IPS-20b (cell line): ENCODE measurements around the gene KIF25.

Source experiments
- H3K27ac ChIP-seq: one replicate; pipeline ENCODE4 v1.5.1; 2013; ENCODE audit warnings: low read length
- H3K27me3 ChIP-seq: 2 replicates; pipeline ENCODE4 v1.6.1; 2013; ENCODE audit warnings: mild to moderate bottlenecking, low read length, inconsistent platforms; ENCODE audit not compliant: insufficient read depth
- H3K36me3 ChIP-seq: 2 replicates; pipeline ENCODE4 v1.6.1; 2013; ENCODE audit warnings: low read depth, mild to moderate bottlenecking, inconsistent platforms, low read length, moderate library complexity; ENCODE audit not compliant: insufficient read depth
- H3K4me1 ChIP-seq: 2 replicates; pipeline ENCODE4 v1.6.1; 2013; ENCODE audit warnings: mild to moderate bottlenecking, control low read depth, inconsistent platforms, low read length, moderate library complexity; ENCODE audit not compliant: insufficient read depth
- H3K4me3 ChIP-seq: 2 replicates; pipeline ENCODE4 v1.5.1; 2013; ENCODE audit warnings: mild to moderate bottlenecking, low read length, inconsistent platforms
- H3K9ac ChIP-seq: 2 replicates; pipeline ENCODE4 v1.6.1; 2013; ENCODE audit warnings: low read depth, mild to moderate bottlenecking, inconsistent platforms, low read length, moderate library complexity
- H3K9me3 ChIP-seq: 2 replicates; pipeline ENCODE4 v1.6.1; 2013; ENCODE audit warnings: mild to moderate bottlenecking, low read depth, low read length, inconsistent platforms; ENCODE audit not compliant: insufficient read depth

KIF25 gene

DNA sequence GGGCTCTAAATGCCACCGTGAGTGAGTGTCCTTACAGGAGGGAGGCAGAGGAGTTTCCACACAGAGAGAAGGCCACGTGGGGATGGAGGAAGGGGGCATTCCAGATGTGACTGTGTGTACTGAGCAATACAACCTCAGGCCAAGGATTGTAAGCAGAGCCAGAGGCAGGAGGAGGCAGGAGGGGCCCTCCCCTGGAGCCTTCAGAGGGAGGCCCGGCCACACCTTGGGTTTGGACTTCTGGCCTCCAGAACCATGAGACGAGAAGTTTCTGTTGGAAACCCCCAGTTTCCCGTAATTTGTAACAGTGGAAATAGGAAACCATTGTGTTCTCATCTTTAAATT is 9.3 kb upstream of the KIF25 start:
- Histone ChIP-seq H3K9ac (no peak overlapping the region), H3K36me3 (no peaks in the 10 kb centered on the region)

DNA sequence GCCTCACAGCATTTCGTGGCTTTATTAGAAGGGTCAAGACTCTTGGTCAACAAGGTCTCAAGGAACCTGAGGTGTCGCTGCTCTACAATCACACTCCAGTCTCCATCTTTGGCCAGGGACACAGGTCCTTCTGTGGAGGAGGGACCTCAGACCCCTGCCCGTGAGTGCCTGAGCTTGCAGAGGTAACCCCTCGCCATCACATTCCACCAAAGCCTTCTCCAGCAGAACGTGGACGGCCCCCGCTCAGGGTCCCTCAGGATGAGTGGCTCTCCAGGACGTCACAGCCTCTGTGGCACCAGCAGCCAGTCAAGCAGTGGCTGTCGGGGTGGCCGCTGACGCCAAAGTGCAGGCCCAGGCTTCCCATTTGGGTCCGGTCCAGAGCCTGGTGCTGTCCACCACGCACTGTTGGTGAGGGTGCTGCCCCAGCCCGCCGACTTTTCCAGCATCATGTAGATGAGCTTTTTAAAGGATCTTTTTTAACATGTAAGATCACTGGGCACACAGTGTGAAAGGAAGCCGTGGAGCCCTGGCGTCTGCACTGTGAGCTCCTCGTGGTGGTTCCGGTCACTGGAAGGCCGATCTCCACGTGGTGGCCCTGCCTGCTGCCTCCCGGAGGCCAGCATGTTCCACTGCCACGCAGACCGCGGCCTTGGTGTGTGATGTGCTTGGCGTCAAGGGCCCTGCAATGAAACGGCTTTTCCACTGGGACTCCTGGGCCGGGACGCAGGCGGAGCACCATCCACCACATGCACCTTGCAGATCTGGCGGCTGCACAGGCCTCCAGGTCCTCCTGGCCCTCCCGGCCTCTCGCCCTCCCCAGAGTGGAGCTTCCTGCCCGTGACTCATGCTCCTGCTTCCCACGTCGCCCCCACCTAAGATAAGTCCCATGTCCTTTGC is 8.3 kb upstream of the KIF25 start:
- Histone ChIP-seq H3K36me3 (no peaks in the 10 kb centered on the region), H3K9ac (no peak overlapping the region), H3K27me3 (no peaks in the 10 kb centered on the region), H3K27ac (no peak overlapping the region), H3K9me3 (peaks cover under 1% of the 10 kb centered on the region; the same call in 1 of the 2 replicates), H3K4me1 (no peaks in the 10 kb centered on the region), H3K4me3 (no peak overlapping the region)

More for the DNA sequence above, 9.3 kb upstream of the KIF25 start:
- H3K4me1 ChIP-seq, result no peaks in the 10 kb centered on the region
- no peak overlapping the region for H3K4me3 ChIP-seq
- H3K9me3 ChIP-seq, result peaks cover 7% of the 10 kb centered on the region; the same call in 1 of the 2 replicates
- H3K27ac ChIP-seq, result no peak overlapping the region
- H3K27me3 ChIP-seq, result no peaks in the 10 kb centered on the region

DNA sequence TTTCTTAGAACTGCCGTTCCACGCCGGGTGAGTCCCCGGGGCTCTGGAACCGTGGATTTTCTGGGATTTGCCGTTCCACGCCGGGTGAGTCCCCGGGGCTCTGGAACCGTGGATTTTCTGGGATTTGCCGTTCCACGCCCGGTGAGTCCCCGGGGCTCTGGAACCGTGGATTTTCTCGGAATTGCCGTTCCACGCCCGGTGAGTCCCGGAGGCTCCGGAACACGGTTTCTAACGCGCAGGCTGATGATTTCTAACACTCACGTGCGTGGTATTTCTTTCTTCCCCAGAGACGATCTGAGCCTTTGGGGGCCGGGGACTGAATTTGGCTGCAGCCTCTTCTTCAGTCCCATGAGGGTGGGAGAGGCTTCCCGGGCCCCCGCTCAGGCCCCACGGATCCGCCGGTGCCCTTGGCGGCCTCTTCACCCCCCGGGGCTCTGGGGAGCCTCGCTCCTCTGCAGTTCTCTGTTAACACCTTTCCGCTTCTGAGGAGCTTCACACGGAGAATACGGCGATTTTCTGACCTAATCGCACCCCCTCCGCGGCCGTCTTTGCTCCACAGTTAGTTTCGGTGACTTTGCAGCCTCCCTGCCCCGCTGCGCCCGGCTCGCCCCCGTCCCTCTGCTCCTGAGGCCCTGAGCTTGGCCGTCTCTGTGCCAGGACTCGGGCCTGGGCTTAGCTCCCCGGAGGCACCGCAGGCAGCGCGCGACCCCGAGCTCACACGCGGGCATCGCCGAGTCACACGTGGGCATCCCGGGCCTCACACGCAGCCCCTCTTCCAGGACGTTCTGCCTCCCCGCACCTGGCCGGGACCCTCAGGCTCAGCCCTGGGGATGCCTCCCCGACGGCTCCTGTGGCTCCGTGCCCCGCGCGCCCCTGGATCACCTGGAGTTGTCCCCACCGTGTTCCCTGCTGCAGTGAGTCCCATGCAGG is 7.2 kb upstream of the KIF25 start:
- Histone ChIP-seq H3K9ac (no peak overlapping the region), H3K9me3 (no peaks in the 10 kb centered on the region; the same call in 1 of the 2 replicates), H3K36me3 (no peaks in the 10 kb centered on the region)

DNA sequence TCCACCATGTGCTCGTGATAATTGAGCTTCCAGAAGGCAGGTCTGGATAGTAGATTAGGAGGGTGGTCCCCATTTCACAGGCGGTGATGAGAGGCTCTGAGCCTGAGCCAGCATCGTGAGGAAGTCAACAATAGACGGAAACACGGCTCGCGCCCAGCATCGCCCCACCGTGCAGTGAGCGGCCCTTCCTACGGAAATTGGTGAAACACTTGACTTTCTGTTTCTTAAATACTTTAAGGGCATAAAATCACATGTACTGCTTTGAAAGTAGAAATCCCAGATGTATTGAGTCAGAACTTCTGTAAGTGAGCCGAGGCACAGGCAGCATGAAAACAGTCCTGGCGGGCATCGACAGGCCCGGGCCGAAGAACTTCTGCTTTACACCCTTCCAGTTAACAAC is 4.3 kb upstream of the KIF25 start:
- H3K4me3 ChIP-seq, result no peak overlapping the region
- no peaks in the 10 kb centered on the region for H3K27me3 ChIP-seq
- H3K27ac ChIP-seq, result no peak overlapping the region
- no peak overlapping the region for H3K9ac ChIP-seq
- no peaks in the 10 kb centered on the region for H3K4me1 ChIP-seq
- H3K36me3 ChIP-seq, result no peaks in the 10 kb centered on the region
- H3K9me3 ChIP-seq, result no peaks in the 10 kb centered on the region

More for the DNA sequence above, 7.2 kb upstream of the KIF25 start:
- no peak overlapping the region for H3K27ac ChIP-seq
- no peaks in the 10 kb centered on the region for H3K27me3 ChIP-seq
- H3K4me1 ChIP-seq, result no peaks in the 10 kb centered on the region
- no peak overlapping the region for H3K4me3 ChIP-seq

DNA sequence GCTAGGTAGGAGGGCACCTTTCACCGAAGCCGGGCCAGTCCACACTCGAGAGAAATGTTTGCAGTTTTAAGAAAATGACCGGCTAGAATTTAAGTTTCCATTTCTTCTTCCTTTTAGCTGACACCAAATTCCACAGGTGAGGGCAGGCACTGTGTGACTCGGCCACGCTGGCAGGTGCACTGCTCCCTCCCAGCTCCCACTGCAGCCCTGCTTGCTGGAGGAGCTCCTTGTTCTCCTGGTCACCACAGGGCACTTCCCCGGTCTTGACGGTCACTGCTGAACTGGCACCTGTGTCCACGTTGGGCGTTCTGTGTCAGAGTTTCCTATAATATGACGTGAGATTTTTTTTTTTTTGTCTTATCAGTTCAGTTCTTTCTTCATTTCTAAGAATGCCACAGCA is 3.6 kb upstream of the KIF25 start:
- Histone ChIP-seq H3K27me3 (no peaks in the 10 kb centered on the region), H3K4me3 (no peak overlapping the region), H3K9ac (no peak overlapping the region), H3K9me3 (no peaks in the 10 kb centered on the region), H3K27ac (no peak overlapping the region), H3K36me3 (no peaks in the 10 kb centered on the region), H3K4me1 (no peaks in the 10 kb centered on the region)

DNA sequence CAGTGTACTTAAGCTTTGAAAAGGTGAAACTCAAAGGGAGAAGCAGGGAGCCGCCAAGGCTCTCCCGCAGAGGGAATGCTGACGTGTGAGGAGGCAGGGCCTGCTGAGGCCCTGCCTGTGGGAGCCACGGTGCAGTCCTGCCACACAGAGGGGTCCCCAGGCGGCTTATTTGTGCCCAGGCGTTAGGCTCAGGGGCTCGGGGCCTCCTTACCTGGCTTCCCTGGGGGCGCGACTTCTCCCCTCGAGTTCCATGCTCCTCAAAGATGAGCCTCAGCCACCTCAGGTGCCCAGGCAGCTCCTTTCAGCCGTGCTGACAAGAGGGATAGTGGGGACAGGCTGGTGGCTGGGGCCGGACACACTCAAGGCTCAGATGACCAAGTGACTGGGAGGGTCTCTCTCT is 2.2 kb upstream of the KIF25 start:
- Histone ChIP-seq H3K4me1 (no peaks in the 10 kb centered on the region), H3K9me3 (no peaks in the 10 kb centered on the region), H3K4me3 (no peak overlapping the region), H3K27ac (no peak overlapping the region), H3K27me3 (no peaks in the 10 kb centered on the region), H3K9ac (no peak overlapping the region), H3K36me3 (no peaks in the 10 kb centered on the region)

- H3K4me1 ChIP-seq, result no peaks in the 10 kb centered on the region
- H3K9ac ChIP-seq, result no peak overlapping the region
These were observed 1.7 kb upstream of the KIF25 start for GRCh38 chr6:167995731-167996151.

DNA sequence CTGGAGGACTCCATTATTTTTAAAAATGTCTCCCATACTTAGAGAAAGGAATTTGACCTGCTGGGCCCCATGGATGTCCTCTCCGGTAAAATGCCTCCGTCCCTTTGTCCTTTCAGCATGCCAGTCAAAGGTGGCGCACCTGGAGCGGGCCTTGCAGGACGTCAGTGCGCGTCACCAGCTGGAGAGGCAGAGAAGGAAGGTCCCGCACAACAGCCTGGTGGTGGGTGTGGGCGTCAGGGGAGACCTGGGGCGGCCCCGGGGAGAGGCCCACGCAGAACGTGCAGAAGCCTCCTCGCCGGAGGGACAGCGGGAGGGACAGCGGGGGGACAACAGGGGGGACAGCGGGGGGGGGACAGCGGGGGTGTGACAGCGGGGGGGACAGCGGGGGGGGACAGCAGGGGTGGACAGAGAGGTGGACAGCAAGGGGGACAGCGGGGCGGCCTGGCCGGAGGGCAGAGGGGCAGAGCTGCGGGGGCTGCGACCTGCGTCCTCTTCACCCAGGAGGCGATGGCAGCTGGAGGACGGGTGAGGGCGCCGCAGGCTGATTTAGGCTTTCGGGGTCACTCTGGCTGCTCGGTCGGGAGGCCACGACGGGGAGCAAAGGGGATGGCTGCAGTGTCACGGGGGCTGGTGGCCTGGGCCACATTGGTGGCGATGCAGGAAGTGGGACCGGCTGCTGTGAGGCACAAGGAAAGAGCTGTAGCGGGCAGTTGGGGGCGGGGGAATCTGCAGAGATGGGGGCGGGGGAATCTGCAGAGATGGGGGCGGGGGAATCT is 859 bp upstream of the KIF25 start:
- no peak overlapping the region for H3K9ac ChIP-seq
- H3K4me3 ChIP-seq, result no peak overlapping the region
- H3K9me3 ChIP-seq, result no peaks in the 10 kb centered on the region
- H3K27me3 ChIP-seq, result no peaks in the 10 kb centered on the region
- no peaks in the 10 kb centered on the region for H3K36me3 ChIP-seq
- H3K27ac ChIP-seq, result no peak overlapping the region
- no peaks in the 10 kb centered on the region for H3K4me1 ChIP-seq

More at GRCh38 chr6:167995731-167996151, 1.7 kb upstream of the KIF25 start:
- H3K36me3 ChIP-seq, result no peaks in the 10 kb centered on the region
- no peaks in the 10 kb centered on the region for H3K27me3 ChIP-seq
- no peaks in the 10 kb centered on the region for H3K9me3 ChIP-seq
- H3K4me3 ChIP-seq, result no peak overlapping the region
- H3K27ac ChIP-seq, result no peak overlapping the region

DNA sequence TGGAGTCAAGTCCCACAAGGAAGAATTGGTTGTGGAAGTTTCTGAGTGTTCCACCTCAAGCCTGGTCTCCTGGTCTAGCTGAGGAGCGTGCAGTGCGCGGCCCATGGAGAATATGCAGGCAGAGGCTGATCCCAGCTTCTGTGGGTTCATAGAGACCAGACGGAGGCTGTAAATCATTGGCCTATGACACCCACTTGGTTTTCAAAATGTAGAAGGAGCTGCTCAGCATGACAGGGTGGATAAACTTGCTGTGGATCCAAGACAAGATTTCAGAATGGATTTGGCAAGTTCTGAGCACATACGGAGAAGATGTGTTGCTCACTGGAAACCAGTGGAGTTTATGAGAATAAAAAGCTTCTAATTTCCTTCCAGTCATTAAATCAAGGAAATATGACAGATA is 744 bp downstream of the KIF25 start:
- H3K36me3 ChIP-seq, result no peaks in the 10 kb centered on the region
- no peak overlapping the region for H3K9ac ChIP-seq
- no peak overlapping the region for H3K27ac ChIP-seq
- no peaks in the 10 kb centered on the region for H3K4me1 ChIP-seq
- no peak overlapping the region for H3K4me3 ChIP-seq
- H3K27me3 ChIP-seq, result no peaks in the 10 kb centered on the region
- no peaks in the 10 kb centered on the region for H3K9me3 ChIP-seq

GRCh38 chr6:168000198-168001028 is 2.9 kb downstream of the KIF25 start:
- no peak overlapping the region for H3K9ac ChIP-seq
- H3K36me3 ChIP-seq, result no peaks in the 10 kb centered on the region
- no peaks in the 10 kb centered on the region for H3K4me1 ChIP-seq
- H3K27ac ChIP-seq, result no peak overlapping the region
- H3K27me3 ChIP-seq, result no peaks in the 10 kb centered on the region
- no peaks in the 10 kb centered on the region for H3K9me3 ChIP-seq
- H3K4me3 ChIP-seq, result no peak overlapping the region

DNA sequence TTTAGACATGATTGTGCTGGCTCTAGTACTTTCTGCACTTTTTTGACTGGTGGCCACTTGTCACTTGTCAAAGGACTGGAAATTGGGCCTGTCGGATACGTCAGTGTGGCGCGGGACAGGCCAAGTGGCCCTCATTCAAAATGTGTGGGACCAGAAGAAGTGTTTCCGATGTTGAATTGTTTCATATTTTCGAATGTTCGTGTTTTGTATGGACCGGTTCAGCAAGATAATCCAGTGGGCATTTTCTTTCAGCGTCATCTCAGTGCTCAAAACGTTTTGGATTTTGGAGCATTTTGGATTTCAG is 3.5 kb downstream of the KIF25 start:
- Histone ChIP-seq H3K36me3 (no peaks in the 10 kb centered on the region), H3K4me3 (no peak overlapping the region), H3K27ac (no peak overlapping the region), H3K27me3 (no peaks in the 10 kb centered on the region), H3K9me3 (no peaks in the 10 kb centered on the region), H3K9ac (no peak overlapping the region), H3K4me1 (no peaks in the 10 kb centered on the region)
